Suprapubic skin (tissue), 4 donors: ENCODE measurements around the gene XRRA1. TPM values are rescaled to one million over a fixed set of nuclear protein-coding genes. Genes with fewer than 3 reads are reported as not detected.

Source experiments
- DNase-seq, 2 donors: peaks; one replicate each; pipeline ENCODE4 v3.0.0-alpha.2; 2019; ENCODE audit warnings: low spot score in 2 of 2
- H3K27ac ChIP-seq: fragments of 200-600 bp; sonication (generic); one replicate; pipeline ENCODE4 v1.5.1; 2019
- H3K27me3 ChIP-seq: fragments of 200-600 bp; sonication (generic); one replicate; pipeline ENCODE4 v1.5.1; 2019
- H3K36me3 ChIP-seq: fragments of 200-600 bp; sonication (generic); one replicate; pipeline ENCODE4 v1.5.1; 2019
- H3K4me1 ChIP-seq: fragments of 200-600 bp; sonication (generic); one replicate; pipeline ENCODE4 v1.5.1; 2019
- H3K4me3 ChIP-seq: fragments of 200-600 bp; sonication (generic); one replicate; pipeline ENCODE4 v1.5.1; 2019; ENCODE audit warnings: mild to moderate bottlenecking
- H3K9me3 ChIP-seq: fragments of 200-600 bp; sonication (generic); one replicate; pipeline ENCODE4 v1.5.1; 2019
- EP300 ChIP-seq: sonication (generic); formaldehyde crosslinking; IDR thresholded peaks from one replicate; pipeline ENCODE4 v1.6.1; 2017; ENCODE audit warnings: antibody characterized with exemption
- POLR2A ChIP-seq, 2 donors: fragments of 450-650 bp; IDR thresholded peaks; one replicate each; pipeline ENCODE4 v1.6.1; 2017; ENCODE audit warnings: antibody characterized with exemption in 2 of 2, mild to moderate bottlenecking in 2 of 2, moderate library complexity in 2 of 2
- POLR2AphosphoS5 ChIP-seq, 3 donors: sonication (generic); formaldehyde crosslinking; IDR thresholded peaks; one replicate each; pipeline ENCODE4 v1.6.1; 2017; ENCODE audit warnings: antibody characterized with exemption in 3 of 3
- WGBS: methylation state at CpG from one replicate; pipeline ENCODE4 v1.1.5; 2018; 5-methylcytosine and 5-hydroxymethylcytosine counted together
- total RNA-seq, 4 donors: library from RNA; depleted of rRNA; stranded (reverse); fragments of >200 nt; gene quantifications; one replicate each; pipeline ENCODE4 v1.1.0, GENCODE V29; 2016
- TF ChIP-seq, protein P1 (sequence below), 2 donors: fragments of 200-600 bp in 1 of 2; fragments of 450-650 bp in 1 of 2; sonication (generic) in 1 of 2; IDR thresholded peaks; one replicate each; pipeline ENCODE4 v1.5.1; 2016 to 2019; ENCODE audit warnings: antibody characterized with exemption in 2 of 2, mild to moderate bottlenecking in 1 of 2, moderate library complexity in 1 of 2

XRRA1 gene
- total RNA-seq, 4 donors from 2014 or later = 10.5 to 17.4 (median 13.7) TPM

DNA sequence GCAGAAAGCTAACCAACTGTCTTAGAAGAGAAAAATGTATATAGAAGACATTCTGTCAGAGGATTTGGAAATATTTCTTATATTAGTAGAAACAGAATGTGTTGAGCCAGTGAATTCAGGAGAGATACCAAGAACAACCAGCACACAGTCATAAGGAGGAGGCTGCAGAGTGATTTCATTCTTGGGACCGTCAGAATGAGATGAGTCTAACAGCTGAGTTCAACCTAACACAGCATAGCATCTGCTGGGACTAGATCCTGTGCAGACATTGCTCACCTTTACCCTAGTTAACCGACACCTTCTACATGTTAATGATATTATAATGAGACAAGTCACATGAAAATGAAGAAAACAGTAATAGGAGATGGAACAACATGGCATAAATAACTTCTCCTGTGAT is 85.5 kb downstream of the XRRA1 start:
- H3K4me3 ChIP-seq = no peak overlapping the region
- DNase-seq = no peak
- H3K4me1 ChIP-seq = no peaks in the 10 kb centered on the region
- peaks cover 77% of the 10 kb centered on the region for H3K36me3 ChIP-seq
- TF ChIP-seq POLR2A (IDR thresholded peaks at IDR 0.05) (no peak), POLR2AphosphoS5 (IDR thresholded peaks at IDR 0.05) (no peak)
- no peaks in the 10 kb centered on the region for H3K27me3 ChIP-seq
- H3K9me3 ChIP-seq = peaks cover 37% of the 10 kb centered on the region
- H3K27ac ChIP-seq = no peak overlapping the region
- WGBS = 92% methylated on average over 2 of the region's 2 CpGs

DNA sequence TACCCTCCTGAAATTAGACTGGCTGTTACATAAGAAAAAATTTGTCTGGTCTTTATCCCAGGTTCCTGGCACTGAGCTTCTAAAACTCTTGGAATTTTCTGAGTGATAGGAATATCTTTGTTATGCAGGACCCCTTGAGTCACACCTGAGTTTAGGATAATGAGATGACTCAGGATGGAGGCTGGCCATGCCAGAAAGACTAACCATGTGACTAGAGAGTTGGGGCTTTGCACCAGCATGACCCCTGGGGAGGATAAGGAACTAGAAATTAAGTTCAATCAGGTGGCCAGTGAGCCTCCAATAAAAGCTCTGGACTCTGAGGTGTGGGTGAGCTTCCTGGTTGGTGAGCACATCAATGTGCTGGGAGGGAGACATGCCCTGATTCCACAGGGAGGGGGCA is 88.1 kb downstream of the XRRA1 start:
- no peak for DNase-seq
- Histone ChIP-seq H3K27me3 (no peaks in the 10 kb centered on the region), H3K36me3 (peaks cover 88% of the 10 kb centered on the region), H3K27ac (no peak overlapping the region), H3K9me3 (peaks cover 14% of the 10 kb centered on the region), H3K4me1 (no peaks in the 10 kb centered on the region), H3K4me3 (no peak overlapping the region)
- TF ChIP-seq, protein P1, sequence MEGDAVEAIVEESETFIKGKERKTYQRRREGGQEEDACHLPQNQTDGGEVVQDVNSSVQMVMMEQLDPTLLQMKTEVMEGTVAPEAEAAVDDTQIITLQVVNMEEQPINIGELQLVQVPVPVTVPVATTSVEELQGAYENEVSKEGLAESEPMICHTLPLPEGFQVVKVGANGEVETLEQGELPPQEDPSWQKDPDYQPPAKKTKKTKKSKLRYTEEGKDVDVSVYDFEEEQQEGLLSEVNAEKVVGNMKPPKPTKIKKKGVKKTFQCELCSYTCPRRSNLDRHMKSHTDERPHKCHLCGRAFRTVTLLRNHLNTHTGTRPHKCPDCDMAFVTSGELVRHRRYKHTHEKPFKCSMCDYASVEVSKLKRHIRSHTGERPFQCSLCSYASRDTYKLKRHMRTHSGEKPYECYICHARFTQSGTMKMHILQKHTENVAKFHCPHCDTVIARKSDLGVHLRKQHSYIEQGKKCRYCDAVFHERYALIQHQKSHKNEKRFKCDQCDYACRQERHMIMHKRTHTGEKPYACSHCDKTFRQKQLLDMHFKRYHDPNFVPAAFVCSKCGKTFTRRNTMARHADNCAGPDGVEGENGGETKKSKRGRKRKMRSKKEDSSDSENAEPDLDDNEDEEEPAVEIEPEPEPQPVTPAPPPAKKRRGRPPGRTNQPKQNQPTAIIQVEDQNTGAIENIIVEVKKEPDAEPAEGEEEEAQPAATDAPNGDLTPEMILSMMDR (IDR thresholded peaks at IDR 0.05) = no peak
- no peak for TF ChIP-seq POLR2A (IDR thresholded peaks at IDR 0.05)
- no peak for TF ChIP-seq EP300
- TF ChIP-seq POLR2AphosphoS5 (IDR thresholded peaks at IDR 0.05) = no peak

DNA sequence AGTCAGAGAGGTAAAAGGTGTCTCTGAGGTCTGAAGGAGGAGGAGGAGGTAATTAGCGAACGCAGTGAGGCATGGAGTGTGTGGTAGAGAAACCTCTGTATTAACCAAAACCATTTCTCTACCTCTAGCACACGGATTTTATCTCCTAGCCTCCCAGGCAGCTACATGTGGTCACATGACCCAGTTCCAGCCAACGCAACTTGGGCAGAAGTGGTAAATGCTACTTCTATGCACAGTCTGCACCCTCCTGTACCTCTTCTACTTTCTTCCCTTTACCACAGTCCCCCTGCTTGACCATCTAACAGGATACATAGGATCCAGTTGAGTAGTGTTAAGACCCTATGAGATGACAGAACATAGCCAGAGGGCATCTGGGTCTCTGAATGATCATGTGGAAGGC is 95.7 kb downstream of the XRRA1 start:
- DNase-seq = no peak
- Histone ChIP-seq H3K4me1 (no peaks in the 10 kb centered on the region), H3K27ac (no peak overlapping the region), H3K9me3 (no peaks in the 10 kb centered on the region), H3K36me3 (peaks cover 60% of the 10 kb centered on the region), H3K4me3 (no peak overlapping the region), H3K27me3 (no peaks in the 10 kb centered on the region)
- TF ChIP-seq, protein P1 (IDR thresholded peaks at IDR 0.05) = no peak
- TF ChIP-seq POLR2A (IDR thresholded peaks at IDR 0.05) = no peak
- no peak for TF ChIP-seq POLR2AphosphoS5 (IDR thresholded peaks at IDR 0.05)
- no peak for TF ChIP-seq EP300
- WGBS = 94% methylated on average over 4 of the region's 4 CpGs

DNA sequence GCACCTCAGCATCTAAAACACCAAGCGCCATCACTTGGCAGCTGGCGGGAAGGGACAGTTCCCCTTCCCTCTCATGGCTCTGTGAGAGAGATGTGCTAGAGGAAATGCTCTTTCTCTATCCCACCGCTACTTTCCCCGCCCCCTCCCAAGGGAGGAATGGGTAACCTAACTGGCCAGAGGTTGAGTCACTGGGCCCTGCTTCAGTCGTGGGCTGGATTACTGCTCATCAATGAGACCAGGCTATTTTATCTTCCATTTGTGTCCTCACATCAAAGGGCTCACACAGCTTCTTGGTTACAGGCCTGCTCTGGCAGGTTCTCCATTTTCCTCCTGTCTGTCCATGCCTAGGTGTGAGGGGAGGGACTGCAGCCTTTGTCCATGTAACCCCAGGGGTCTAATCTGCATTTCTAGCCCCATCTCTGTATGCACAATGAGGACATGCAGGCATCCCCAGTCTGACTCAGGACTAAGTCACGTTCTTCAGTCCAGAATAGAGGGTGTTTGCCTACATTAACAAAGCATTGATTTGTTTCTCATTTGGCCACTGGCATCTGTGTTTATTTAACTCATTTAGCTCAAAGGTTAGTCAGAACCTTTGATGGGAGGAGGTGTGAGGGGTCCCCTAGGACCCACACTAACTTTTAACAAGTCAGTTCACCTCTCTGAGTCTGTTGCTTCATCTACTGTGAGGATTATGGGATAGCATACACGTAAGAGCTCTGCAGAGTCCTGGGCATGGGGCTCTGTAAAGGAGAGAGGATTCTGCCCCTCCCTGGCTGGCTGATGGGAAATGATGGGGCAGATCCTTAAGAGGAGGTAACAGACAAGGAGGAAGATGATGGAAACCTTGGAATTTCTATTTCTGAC is 99.1 kb downstream of the XRRA1 start:
- Histone ChIP-seq H3K4me1 (no peaks in the 10 kb centered on the region), H3K27ac (no peak overlapping the region), H3K9me3 (no peaks in the 10 kb centered on the region), H3K36me3 (peaks cover 72% of the 10 kb centered on the region), H3K4me3 (no peak overlapping the region), H3K27me3 (no peaks in the 10 kb centered on the region)
- no peak for TF ChIP-seq POLR2A (IDR thresholded peaks at IDR 0.05)
- TF ChIP-seq EP300 = no peak
- TF ChIP-seq, protein P1 (IDR thresholded peaks at IDR 0.05) = no peak
- TF ChIP-seq POLR2AphosphoS5 (IDR thresholded peaks at IDR 0.05) = no peak
- no peak for DNase-seq
- 81% methylated on average over 7 of the region's 7 CpGs for WGBS

DNA sequence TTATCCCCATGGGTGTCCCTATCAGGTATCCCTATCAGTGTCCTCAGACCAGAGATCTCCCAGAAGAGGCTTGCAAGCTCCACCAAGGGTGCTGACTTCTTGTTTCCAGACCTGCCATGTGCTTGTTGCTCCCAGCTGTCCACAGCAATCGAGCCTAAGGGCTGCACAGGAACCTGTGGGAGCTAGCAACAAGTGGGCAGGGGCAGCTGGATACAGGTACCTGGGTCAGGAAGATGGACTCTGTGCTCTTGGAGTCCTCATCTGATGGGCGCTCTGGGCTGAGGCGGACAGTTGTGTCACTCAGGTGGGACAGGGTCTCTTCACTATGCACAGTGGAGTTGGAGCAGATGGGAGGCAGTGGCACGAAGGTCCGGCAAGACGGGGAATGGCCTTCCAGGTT is 101.0 kb downstream of the XRRA1 start:
- H3K9me3 ChIP-seq = no peaks in the 10 kb centered on the region
- no peak for TF ChIP-seq POLR2AphosphoS5 (IDR thresholded peaks at IDR 0.05)
- TF ChIP-seq POLR2A (IDR thresholded peaks at IDR 0.05) = no peak
- TF ChIP-seq EP300 = no peak
- TF ChIP-seq, protein P1 (IDR thresholded peaks at IDR 0.05) = no peak
- no peaks in the 10 kb centered on the region for H3K4me1 ChIP-seq
- peaks cover 87% of the 10 kb centered on the region for H3K36me3 ChIP-seq
- no peak for DNase-seq
- H3K27me3 ChIP-seq = no peaks in the 10 kb centered on the region
- H3K27ac ChIP-seq = no peak overlapping the region
- 100% methylated on average over 1 of the region's 6 CpGs for WGBS
- no peak overlapping the region for H3K4me3 ChIP-seq
